HepG2 (cell line): ENCODE data around the gene IMP3. TPM values are rescaled to one million over a fixed set of nuclear protein-coding genes. Genes with fewer than 3 reads are reported as not detected.
A peak's percentile ranks its signal among the peaks of the same experiment; 100 is the strongest.

Experiments used
- AHR ChIP-seq: IDR thresholded peaks from 2 replicates; pipeline ENCODE4 v1.6.1; 2018; ENCODE audit warnings: missing genetic modification reagents, missing compliant biosample characterization
- CREB1 ChIP-seq, 2 experiments: fragments of 450-650 bp in 1 of 2; IDR thresholded peaks; 2 replicates each; pipeline ENCODE4 v1.6.1; 2016 to 2017; ENCODE audit warnings: control low read depth in 1 of 2, mild to moderate bottlenecking in 1 of 2, missing compliant biosample characterization in 1 of 2, missing genetic modification characterization in 1 of 2
- FOSL2 ChIP-seq: sonication (generic); formaldehyde crosslinking; IDR thresholded peaks from 2 replicates; pipeline ENCODE4 v1.4.0; 2020; ENCODE audit warnings: missing genetic modification reagents
- HCFC1 ChIP-seq: fragments of 150-350 bp; IDR thresholded peaks from 2 replicates; pipeline ENCODE4 v1.6.1; 2014; ENCODE audit warnings: low read depth, low read length
- HMGA1 ChIP-seq: sonication (generic); formaldehyde crosslinking; conservative IDR thresholded peaks from 2 replicates; pipeline ENCODE4 v1.4.0; 2020; ENCODE audit warnings: missing genetic modification reagents
- IRX3 ChIP-seq: sonication (generic); formaldehyde crosslinking; IDR thresholded peaks from 2 replicates; pipeline ENCODE4 v1.8.1; 2023; ENCODE audit warnings: mild to moderate bottlenecking, low read depth, missing genetic modification reagents, borderline replicate concordance
- ISL2 ChIP-seq: sonication (generic); formaldehyde crosslinking; IDR thresholded peaks from 2 replicates; pipeline ENCODE4 v1.5.0; 2020; ENCODE audit warnings: missing genetic modification reagents
- LCORL ChIP-seq, 2 experiments: fragments of 450-650 bp in 1 of 2; sonication (generic) in 1 of 2; formaldehyde crosslinking in 1 of 2; IDR thresholded peaks; 2 replicates each; pipeline versions ENCODE4 v1.5.0 to v1.6.1; 2017 to 2020; ENCODE audit warnings: antibody characterized with exemption in 1 of 2, missing genetic modification reagents in 1 of 2
- MZF1 ChIP-seq: sonication (generic); formaldehyde crosslinking; IDR thresholded peaks from 2 replicates; pipeline ENCODE4 v1.8.1; 2023; ENCODE audit warnings: mild to moderate bottlenecking, missing genetic modification reagents, borderline replicate concordance
- NR2C2 ChIP-seq: sonication (generic); formaldehyde crosslinking; IDR thresholded peaks from 2 replicates; pipeline ENCODE4 v1.4.0; 2020; ENCODE audit warnings: missing genetic modification reagents, mild to moderate bottlenecking, moderate library complexity, borderline replicate concordance
- PCBP2 ChIP-seq: fragments of 200-400 bp; formaldehyde crosslinking; optimal IDR thresholded peaks from 2 replicates; pipeline ENCODE3; 2018; ENCODE audit warnings: low read length, low read depth; ENCODE audit not compliant: poor library complexity, severe bottlenecking
- PHF20 ChIP-seq: sonication (generic); formaldehyde crosslinking; IDR thresholded peaks from 2 replicates; pipeline ENCODE4 v1.5.0; 2020; ENCODE audit warnings: mild to moderate bottlenecking, missing genetic modification reagents
- SETDB1 ChIP-seq: sonication (generic); formaldehyde crosslinking; IDR thresholded peaks from 2 replicates; pipeline ENCODE4 v1.5.1; 2020; ENCODE audit warnings: missing genetic modification reagents, mild to moderate bottlenecking, borderline replicate concordance
- SOX13 ChIP-seq, 3 experiments: fragments of 450-650 bp in 1 of 3; sonication (generic) in 1 of 3; formaldehyde crosslinking in 1 of 3; IDR thresholded peaks in 2 of 3; conservative IDR thresholded peaks in 1 of 3; 2 replicates each; pipeline versions ENCODE4 v1.5.0 to v1.6.1; 2016 to 2020; ENCODE audit warnings: antibody characterized with exemption in 1 of 3, mild to moderate bottlenecking in 1 of 3, missing compliant biosample characterization in 1 of 3, missing genetic modification reagents in 1 of 3, moderate library complexity in 1 of 3
- ZKSCAN8 ChIP-seq: IDR thresholded peaks from 2 replicates; pipeline ENCODE4 v1.6.1; 2016; ENCODE audit warnings: borderline replicate concordance, missing genetic modification reagents, missing compliant biosample characterization
- ZNF83 ChIP-seq: sonication (generic); formaldehyde crosslinking; IDR thresholded peaks from 2 replicates; pipeline ENCODE4 v1.4.0; 2020; ENCODE audit warnings: missing genetic modification reagents, mild to moderate bottlenecking, borderline replicate concordance
- polyA plus RNA-seq, 8 experiments: library from polyadenylated mRNA; depleted of rRNA in 3 of 8; stranded (reverse) in 7 of 8; unstranded in 1 of 8; fragments of >200 nt; fragmentation: Illumina TruSeq in 4 of 8; extraction: Trizol in 4 of 8; gene quantifications; 2 replicates each; pipeline versions ENCODE4 v1.2.1 to v1.2.3, GENCODE V29; 2011 to 2016; ENCODE audit warnings: low read depth in 4 of 8, missing spikeins in 1 of 8, mixed read lengths in 1 of 8; ENCODE audit not compliant: insufficient read depth in 1 of 8
- total RNA-seq, 5 experiments: library from RNA; depleted of rRNA; stranded (reverse); fragments of >200 nt; fragmentation: Illumina TruSeq; extraction: Trizol; gene quantifications; 2 replicates each; pipeline ENCODE4 v1.2.3, GENCODE V29; 2016; ENCODE audit warnings: low read depth in 1 of 5
- TF ChIP-seq, protein P1 (sequence below): IDR thresholded peaks from 2 replicates; pipeline ENCODE4 v1.4.0; 2020; ENCODE audit warnings: mild to moderate bottlenecking, missing genetic modification reagents
- TF ChIP-seq, protein P2 (sequence below): sonication (generic); formaldehyde crosslinking; IDR thresholded peaks from 2 replicates; pipeline ENCODE4 v1.4.0; 2020; ENCODE audit warnings: missing genetic modification reagents
- TF ChIP-seq, protein P3 (sequence below): sonication (generic); formaldehyde crosslinking; IDR thresholded peaks from 2 replicates; pipeline ENCODE4 v1.4.0; 2020; ENCODE audit warnings: mild to moderate bottlenecking, missing genetic modification reagents

The IMP3 gene
- total and polyA plus RNA-seq, 2 of the 13 experiments (the other 11 are each of a cell fraction or from before 2014, with no cell fraction given) = 38.3 to 143 TPM

DNA sequence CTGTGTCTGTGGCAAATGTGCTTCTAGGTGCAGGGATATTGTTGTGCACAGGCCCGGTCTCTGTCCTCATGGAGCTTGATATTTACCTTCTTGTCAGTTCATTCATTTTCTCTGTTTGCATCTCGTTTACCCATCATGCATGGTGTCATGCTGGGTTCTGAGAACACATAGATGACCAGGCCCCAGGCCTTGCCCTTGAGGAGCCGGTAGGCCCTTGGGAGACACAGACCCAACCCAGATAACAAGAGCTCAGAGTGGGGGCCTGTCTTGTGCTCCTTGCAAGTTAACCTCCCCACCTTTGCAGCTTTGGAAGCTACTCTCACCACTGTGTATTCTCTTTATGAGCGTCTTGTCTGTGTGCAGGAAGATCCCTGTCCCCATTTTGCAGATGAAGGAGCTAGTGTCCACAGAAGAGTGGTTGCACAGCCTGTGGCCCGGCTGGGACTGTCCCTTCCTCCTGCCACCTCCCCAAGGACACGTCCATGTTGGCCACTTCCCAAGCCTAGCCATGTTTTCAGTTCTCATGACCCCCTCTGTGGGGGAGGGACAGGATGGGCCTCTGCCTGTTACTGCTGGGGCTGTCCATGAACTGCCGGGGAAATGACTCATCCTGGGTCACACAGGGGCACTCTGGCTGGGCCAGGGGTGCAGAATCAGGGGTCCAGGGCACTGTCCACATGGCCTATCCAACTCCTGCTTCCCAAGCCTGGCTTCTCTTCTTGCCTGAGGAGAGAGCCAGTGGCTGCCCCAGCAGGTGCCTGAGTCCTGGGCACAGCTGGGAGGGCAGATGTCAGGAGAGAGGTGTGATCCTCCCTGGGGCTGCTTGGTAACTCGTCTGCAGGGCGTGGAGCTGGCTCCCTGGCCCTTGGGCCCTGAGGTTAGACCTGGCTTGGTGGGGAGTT is 11.1 kb upstream of the IMP3 start (continued):
- TF ChIP-seq, protein P1, sequence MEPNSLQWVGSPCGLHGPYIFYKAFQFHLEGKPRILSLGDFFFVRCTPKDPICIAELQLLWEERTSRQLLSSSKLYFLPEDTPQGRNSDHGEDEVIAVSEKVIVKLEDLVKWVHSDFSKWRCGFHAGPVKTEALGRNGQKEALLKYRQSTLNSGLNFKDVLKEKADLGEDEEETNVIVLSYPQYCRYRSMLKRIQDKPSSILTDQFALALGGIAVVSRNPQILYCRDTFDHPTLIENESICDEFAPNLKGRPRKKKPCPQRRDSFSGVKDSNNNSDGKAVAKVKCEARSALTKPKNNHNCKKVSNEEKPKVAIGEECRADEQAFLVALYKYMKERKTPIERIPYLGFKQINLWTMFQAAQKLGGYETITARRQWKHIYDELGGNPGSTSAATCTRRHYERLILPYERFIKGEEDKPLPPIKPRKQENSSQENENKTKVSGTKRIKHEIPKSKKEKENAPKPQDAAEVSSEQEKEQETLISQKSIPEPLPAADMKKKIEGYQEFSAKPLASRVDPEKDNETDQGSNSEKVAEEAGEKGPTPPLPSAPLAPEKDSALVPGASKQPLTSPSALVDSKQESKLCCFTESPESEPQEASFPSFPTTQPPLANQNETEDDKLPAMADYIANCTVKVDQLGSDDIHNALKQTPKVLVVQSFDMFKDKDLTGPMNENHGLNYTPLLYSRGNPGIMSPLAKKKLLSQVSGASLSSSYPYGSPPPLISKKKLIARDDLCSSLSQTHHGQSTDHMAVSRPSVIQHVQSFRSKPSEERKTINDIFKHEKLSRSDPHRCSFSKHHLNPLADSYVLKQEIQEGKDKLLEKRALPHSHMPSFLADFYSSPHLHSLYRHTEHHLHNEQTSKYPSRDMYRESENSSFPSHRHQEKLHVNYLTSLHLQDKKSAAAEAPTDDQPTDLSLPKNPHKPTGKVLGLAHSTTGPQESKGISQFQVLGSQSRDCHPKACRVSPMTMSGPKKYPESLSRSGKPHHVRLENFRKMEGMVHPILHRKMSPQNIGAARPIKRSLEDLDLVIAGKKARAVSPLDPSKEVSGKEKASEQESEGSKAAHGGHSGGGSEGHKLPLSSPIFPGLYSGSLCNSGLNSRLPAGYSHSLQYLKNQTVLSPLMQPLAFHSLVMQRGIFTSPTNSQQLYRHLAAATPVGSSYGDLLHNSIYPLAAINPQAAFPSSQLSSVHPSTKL (CRISPR knock-in tag) = peak; percentile 77
- TF ChIP-seq ZNF83 (0 out of 2 replicates have a peak, but pooled peaks have one; percentile 62), AHR (CRISPR knock-in tag) (no peak), NR2C2 (CRISPR knock-in tag) (peak; percentile 89), CREB1 (IDR thresholded peaks at IDR 0.05) (no peak), CREB1 (CRISPR knock-in tag; IDR thresholded peaks at IDR 0.05) (no peak), LCORL (IDR thresholded peaks at IDR 0.05) (no peak), LCORL (CRISPR knock-in tag; IDR thresholded peaks at IDR 0.05) (peak; percentile 94), MZF1 (0 out of 2 replicates have a peak, but pooled peaks have one; percentile 25), HMGA1 (CRISPR knock-in tag) (no peak), PHF20 (CRISPR knock-in tag) (0 out of 2 replicates have a peak, but pooled peaks have one; percentile 31), FOSL2 (CRISPR knock-in tag) (peak; percentile 99), ZKSCAN8 (CRISPR knock-in tag) (peak; percentile 53), SETDB1 (CRISPR knock-in tag) (no peak), HCFC1 (no peak), IRX3 (no peak), PCBP2 (no peak), ISL2 (CRISPR knock-in tag) (no peak), SOX13 (IDR thresholded peaks at IDR 0.05) (no peak), SOX13 (CRISPR knock-in tag; conservative IDR thresholded peaks at IDR 0.05 in 1 of 2, IDR thresholded peaks at IDR 0.05 in 1 of 2) (peak in 1 of 2 experiments; percentile 30; a peak in 1 of 4 replicates)
- TF ChIP-seq, protein P2, sequence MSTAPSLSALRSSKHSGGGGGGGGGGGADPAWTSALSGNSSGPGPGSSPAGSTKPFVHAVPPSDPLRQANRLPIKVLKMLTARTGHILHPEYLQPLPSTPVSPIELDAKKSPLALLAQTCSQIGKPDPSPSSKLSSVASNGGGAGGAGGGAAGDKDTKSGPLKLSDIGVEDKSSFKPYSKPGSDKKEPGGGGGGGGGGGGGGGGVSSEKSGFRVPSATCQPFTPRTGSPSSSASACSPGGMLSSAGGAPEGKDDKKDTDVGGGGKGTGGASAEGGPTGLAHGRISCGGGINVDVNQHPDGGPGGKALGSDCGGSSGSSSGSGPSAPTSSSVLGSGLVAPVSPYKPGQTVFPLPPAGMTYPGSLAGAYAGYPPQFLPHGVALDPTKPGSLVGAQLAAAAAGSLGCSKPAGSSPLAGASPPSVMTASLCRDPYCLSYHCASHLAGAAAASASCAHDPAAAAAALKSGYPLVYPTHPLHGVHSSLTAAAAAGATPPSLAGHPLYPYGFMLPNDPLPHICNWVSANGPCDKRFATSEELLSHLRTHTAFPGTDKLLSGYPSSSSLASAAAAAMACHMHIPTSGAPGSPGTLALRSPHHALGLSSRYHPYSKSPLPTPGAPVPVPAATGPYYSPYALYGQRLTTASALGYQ (CRISPR knock-in tag) = peak; percentile 74; the same call in 1 of the 2 replicates
- TF ChIP-seq, protein P3, sequence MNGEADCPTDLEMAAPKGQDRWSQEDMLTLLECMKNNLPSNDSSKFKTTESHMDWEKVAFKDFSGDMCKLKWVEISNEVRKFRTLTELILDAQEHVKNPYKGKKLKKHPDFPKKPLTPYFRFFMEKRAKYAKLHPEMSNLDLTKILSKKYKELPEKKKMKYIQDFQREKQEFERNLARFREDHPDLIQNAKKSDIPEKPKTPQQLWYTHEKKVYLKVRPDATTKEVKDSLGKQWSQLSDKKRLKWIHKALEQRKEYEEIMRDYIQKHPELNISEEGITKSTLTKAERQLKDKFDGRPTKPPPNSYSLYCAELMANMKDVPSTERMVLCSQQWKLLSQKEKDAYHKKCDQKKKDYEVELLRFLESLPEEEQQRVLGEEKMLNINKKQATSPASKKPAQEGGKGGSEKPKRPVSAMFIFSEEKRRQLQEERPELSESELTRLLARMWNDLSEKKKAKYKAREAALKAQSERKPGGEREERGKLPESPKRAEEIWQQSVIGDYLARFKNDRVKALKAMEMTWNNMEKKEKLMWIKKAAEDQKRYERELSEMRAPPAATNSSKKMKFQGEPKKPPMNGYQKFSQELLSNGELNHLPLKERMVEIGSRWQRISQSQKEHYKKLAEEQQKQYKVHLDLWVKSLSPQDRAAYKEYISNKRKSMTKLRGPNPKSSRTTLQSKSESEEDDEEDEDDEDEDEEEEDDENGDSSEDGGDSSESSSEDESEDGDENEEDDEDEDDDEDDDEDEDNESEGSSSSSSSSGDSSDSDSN (CRISPR knock-in tag) = peak; percentile 57; the same call in 1 of the 2 replicates
